ENCODE measurements around the gene SMC3.
"Not testable (repeated sequence)": the region's sequence is repeated elsewhere in the genome, so short reads cannot be mapped to it uniquely, and the experiment has no call there.

The SMC3 gene

DNA sequence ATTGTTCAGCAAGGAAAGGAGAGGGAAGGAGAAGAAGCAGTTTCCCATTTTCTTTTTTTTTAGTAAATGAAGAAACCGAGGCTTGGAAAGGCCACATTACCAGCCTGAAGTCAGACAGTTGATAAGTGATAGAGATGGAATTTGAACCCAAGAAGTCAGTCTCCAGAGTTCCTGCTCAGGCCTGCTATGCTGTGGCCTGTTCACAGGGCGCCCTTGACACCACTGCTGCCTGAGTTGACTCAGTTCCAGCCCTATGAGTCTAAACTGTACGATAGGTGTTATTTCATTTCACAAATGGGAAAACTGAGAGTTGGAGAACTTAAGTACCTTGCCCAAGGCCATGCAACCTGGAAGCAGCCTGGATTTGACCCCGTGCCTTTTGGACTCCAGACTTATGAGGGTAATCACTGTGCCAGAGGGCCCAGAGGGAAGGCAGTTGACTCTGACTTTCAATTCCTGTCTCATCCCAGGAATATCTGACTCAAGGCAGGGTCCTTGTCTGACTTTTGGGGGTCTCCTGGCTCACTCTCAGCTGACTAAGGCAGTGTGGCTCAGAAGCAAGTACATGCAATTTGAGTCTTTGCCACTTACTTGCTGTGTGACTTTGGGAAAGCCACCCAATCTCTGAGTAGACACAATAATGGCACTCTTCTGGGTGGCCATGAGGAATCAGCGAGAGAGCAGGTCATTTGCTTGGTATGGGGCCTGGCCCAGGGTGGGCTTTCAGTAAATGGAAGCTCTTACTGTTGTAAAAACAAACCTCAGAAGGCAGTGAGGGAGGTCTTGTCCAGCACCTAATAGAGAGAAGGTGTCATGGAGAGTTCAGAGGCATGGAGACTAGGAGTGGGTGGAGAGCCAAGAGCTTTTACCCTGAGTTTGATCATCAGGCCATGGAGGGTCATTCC lies 58.7 kb downstream of the SMC3 start:
- DNase-seq (ENCODE audit: low spot score) = no peak

DNA sequence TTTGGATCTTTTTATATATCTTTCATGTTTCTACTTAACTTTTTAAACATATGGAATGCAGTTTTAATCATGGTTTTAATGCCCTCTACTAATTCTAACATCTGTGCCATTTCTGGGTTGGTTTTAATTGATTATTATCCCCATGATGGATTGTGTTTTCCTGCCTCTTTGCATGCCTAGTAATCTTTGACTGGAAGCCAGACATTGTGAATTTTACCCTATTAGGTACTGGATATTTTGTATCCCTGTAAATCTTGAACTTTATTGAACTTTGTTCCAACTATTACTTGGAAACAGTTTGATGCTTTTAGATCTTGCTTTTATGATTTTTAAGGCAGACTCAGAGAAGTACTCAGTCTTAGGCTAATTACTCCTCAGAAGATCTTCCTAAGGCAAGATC lies 60.7 kb downstream of the SMC3 start:
- no peak for DNase-seq (ENCODE audit: low spot score)

DNA sequence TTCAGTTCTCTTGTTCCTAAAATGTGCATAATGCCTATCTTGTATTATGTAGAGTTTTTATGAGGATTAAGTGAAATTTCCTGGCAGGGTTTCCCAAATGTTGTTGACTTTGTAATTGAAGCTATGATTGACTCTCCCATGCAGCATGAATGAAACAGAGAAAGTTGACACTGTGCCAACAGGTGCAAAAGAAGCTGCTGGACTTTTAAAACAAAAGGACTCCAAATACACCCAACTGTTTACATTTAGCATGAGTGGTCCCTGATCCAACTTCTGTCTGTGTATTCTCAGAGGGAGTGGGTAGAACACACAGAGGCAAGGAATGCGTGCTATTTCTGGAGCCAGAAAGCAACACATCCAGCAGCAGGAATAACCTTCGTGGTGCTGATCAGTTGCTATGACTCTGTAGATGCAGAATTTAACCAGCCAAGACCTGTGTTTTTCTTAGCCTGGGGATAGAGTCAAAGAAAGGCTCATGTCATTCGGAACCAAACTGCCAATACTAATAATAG lies 62.2 kb downstream of the SMC3 start:
- no peak for DNase-seq (ENCODE audit: low spot score)

DNA sequence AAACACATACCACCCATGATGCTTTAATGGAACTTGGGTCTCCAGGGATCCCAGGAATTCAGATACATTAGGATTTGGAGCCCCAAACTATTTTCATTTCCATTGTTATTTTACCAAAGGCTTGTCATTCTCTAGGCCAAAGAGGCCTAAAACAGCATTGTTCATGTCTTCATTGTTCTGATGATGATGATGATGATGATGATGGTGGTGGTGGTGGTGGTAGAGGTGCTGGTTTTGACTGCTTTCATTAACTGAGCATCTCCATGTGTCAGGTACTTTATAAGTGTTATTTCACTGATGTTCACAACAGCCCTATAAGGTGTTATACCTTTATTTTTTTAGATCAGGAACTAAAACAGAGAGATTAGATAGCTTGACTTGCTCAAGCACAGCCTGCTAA lies 64.4 kb downstream of the SMC3 start:
- no peak for DNase-seq (ENCODE audit: low spot score)

DNA sequence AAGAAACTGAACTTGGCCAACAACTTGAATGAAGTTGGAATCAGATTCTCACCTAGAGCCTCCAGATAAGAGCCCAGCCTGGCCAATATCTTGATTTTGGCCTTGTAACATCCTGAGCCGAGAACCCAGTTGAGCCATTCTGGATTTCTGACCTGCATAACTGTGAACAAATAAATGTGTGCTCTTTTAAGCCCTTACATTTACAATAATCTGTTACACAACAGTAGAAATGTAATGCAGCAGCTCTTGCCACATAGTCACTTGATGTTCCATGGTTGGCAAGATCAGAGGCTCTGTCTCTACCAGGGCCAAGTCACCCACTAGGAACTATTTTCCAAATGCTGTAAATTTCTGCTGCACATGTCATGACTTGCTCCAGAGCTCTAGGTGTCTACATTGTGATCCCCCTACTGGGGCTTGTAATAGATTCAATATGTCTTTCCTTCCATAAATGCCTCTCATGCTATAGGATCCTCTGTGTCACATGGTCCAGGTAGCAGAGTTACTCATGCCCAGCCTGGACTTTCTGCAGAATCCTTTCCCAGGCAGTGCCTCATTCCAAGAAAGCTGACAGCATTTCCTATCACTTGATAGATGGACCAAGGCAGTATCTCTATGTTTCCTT lies 65.2 kb downstream of the SMC3 start:
- no peak for DNase-seq (ENCODE audit: low spot score)

DNA sequence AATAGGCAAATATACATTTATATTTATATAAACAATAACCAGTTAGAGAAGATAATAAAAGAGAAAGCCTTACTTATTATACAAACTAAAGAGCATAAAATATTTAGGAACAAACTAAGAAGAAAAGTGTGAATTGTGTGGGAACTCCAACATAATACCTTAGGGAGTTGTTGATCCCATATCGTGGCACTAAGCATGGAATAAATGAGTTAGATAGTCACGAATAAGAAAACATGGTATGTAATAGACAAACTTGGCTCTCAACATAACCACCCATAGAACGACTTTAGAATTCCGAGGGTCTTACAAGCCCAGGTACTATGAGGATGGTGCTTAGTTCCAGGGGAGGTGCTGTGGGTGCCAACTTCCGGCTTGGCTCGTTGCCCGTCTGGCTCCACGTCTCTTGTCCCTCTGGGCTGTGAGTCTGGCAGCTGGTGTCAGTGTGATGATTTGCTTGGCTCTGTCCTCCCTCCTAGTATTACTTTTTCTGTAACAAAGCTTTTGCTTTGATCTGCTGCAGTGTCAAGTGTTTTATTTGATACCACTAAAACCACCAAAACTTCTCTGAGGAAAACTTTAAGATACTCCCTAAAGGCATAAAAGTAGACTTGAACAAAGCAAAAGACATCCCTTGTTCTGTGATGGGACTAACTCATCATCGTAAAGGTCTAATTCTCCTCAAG lies 67.2 kb downstream of the SMC3 start:
- no peak for DNase-seq (ENCODE audit: low spot score)

DNA sequence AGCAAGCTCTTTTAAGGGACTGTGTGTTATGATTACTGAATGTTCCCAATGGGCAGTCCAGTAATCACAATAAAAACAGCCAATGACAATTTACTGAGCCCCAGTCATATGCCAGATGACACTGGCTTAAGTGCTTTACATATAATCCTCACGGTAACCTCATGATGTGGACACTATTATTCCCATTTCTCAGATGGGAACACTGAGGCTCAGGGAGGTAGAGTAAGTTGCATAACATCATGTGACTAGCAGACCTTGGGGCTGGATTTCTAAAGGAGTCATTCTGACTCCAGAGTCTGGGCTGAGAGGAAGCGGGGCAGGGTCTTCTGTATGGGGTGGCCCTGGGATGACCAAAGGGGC lies 69.1 kb downstream of the SMC3 start:
- DNase-seq (ENCODE audit: low spot score) = no peak

DNA sequence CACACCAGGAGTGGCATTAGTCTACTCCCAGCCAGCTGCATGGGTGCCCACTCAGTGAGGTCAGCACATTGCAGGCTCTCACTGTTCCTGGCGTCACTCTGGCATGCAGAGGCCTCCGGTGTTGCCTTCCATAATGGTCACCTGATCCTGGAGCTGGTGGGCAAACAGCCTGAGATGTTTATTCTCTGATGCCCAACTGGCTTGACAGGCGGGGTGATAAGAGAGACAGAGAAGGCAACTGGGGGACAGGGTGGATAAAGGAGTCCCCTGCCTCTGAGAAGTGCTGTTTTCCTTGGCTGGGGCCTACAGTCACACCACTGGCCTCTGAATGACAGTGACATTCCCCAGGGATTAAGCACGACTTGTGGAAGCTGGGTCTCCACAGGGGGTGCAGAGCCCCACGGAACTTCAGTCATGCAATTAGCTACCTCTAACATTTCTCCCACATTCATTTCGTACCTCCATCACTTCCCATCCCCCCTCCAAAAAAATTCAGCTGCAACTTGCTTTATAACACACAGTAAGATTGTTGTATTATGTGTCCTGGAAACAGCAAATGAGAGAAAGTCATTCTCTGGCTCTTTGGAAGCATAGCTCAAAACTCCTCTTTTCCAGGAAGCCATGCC lies 69.5 kb downstream of the SMC3 start:
- no peak for DNase-seq (ENCODE audit: low spot score)

DNA sequence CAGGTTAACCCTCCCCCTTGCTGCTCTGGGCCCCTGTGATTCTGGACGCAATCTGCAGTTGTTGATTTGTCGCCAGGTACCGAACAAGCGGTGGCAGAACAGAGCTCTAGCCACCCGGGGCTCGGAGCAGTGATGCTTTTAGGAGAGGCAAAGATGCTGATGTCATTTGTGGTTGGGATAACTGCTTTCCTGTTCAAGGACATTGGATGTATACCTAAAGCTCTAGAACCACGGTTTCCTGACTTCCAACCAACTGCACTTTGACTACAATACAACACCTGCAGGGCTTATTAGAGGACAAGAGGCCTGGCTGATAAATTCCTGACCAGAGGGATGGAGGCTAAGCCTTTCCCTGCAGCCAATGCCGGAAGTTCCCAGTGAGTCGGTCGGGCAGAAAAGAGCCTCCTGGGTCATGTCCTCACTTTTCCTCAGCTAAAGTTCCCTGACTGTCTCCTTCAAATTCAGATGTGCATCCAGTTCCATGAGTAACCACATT lies 70.1 kb downstream of the SMC3 start:
- no peak for DNase-seq (ENCODE audit: low spot score)

DNA sequence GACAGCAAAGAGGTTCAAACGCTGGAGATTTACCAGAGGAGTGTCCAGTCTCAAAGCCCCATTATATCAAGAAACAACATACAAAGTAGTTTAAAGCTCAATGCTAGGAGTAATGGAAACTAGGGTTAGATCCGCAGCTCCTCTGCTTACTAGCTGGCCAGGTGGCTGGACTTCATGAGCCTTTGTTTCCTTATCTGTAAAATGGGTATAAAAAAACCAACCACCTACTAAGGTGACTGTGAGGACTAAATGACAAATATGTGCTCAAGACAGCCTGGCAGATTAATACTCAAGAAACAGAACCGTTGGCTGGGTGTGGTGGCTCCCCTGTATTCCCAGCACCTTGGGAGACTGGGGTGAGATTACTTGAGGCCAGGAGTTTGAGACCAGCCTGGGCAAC lies 70.8 kb downstream of the SMC3 start:
- no peak for DNase-seq (ENCODE audit: low spot score)

DNA sequence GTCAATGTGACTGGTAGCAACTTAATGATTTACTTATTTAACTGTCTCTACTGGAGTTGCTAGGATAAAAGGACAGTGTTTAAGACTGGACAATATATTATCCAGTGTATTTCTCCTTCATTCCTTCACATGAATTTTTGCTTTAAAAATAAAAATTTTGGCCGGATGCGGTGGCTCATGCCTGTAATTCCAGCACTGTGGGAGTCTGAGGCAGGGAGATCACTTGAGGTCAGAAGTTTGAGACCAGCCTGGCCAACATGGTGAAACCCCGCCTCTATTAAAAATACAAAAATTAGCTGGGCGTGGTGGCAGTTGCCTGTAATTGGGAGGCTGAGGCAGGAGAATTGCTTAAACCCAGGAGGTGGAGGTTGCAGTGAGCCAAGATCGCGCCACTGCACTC lies 71.6 kb downstream of the SMC3 start:
- DNase-seq (ENCODE audit: low spot score) = not testable (repeated sequence)

DNA sequence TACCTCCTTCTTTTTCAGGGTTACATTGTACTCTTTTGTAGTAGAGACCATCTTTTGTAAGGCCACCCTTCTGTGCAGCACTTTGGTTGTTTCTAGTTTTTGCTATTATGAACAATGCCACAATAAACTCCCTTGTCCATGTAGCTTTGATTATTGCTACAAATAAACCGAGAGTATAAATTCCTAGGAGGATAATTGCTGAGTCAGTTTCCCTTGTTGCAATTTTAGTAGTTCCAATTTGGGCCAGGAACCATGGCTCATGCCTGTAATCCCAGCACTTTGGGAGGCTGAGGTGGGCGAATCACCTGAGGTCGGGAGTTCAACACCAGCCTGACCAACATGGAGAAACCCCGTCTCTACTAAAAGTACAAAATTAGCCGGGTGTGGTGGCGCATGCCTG lies 72.4 kb downstream of the SMC3 start:
- not testable (repeated sequence) for DNase-seq (ENCODE audit: low spot score)

DNA sequence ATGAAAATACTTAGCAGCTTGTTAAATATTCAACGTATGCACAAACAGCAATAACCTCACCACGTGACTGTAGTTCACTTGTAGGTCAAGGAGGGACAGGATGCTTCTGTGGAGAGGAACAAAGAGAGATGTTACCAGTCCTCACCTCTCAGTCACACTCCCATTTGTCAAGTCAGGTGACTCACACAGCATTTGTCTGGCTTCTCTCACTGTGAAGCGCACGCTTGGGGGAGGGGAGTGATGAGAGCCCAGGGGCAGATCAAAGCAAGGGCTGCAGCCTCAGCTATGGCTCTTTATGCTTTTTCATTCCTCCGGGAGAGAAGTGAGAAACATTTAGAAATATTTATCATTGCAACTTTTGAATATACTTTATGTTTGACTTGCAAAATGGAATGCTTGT lies 73.8 kb downstream of the SMC3 start:
- no peak for DNase-seq (ENCODE audit: low spot score)

DNA sequence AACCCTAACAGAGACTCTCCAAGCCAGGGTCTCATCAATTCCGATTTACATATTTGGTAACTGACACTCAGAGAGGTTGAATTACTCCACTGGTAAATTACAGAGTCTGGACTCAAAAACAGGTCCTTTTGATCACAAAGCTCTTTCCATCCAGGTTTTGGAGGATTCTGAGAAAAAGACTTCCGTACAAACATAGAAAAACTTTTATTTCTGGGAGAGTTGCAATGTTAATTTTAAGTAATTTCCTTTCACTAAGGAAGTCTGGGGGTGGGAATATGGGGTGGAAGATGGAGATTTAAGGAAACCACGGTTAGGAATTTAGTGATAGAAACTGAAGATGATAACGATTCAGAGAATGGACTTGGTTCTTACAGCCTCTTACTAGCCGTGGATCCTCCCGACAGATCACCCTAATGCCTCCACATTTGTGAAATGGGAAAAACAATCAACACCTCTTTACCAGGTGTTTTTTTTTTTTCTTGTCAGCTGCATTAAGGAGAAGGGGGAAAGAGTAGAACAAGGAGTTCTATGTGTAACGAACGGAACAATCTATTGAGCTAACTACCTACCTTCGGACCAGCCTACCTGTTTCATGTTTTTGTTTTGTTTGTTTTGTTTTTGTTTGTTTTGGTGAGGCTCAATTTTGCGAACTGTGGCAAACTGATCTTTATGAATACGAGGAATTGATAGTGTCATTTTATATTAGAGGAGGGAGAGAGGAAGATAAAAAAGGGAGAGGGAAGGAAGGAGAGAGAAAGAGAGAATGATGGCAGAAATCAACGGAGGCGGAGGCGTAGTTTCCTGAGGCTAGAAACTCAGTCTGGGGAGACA lies 74.9 kb downstream of the SMC3 start:
- DNase-seq (ENCODE audit: low spot score) = no peak

DNA sequence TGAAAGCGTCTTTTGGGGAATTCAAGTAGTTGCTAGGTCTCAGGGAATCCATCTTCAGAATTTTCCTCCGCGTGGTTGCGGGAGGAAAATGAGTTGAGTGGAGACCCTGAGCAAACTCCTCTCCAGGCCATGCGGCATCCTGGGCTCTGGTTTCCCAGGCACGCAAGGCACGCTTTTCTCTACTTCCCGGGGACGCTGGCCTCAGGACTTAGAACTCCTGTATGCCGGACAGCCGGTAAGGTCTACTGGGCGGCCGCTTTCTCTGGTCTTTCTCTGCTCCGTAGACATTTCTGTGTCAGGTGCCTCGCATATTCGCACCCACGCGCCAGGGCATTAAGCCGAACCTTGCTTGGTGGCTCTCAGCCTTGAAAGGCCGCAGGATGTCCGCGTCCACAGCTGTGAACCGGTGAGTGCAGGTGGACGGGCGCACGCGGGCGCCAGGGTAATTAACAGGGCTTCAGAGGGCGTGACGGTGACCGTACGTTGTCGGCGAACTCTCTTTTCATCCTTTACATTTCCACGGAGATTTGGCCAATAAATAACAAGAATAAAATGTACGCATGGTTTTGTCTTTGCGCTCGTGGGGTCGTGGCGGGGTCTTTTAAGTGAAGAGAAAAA lies 75.6 kb downstream of the SMC3 start:
- DNase-seq (ENCODE audit: low spot score) = no peak

DNA sequence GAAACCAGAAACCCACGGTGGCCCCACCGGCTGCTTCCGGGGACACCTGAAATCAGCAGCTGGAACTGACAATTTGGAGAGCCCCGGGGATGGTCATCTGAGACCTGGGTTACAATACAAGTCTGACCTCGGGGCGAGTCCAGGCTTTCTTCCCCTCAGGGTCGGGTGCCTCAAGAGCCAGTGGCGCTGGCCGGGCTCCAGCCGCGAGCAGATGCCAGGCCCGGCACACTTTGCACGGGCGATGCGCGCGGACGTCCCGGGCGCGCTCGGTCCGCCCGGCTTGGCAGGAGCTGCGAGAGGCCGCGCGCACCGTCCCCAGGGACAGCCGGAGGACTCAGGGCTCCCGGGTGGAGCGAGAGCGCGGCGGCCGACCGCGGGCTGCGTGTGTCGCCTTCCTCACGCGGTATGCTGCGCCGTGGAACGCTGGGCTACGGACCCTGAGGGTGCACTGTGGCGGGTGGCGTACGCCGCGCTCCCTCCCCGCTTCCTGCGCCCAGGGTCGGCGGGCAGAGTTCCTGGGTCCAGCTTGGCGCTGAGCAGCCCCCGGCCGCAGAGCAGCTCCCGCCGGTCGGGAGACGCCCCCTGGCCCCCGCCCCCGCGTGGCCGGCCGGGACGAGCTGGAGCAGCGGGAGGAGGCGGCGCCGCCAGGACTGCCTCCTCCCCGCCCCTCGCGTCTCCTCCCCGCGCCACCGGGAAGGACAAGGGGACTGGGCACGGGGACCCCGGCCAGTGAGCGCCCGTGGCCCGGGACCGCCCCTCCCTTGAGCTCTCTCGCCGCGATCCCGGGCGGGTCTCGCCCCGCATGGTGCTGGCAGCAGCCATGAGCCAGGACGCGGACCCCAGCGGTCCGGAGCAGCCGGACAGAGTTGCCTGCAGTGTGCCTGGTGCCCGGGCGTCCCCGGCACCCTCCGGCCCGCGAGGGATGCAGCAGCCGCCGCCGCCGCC lies 76.4 kb downstream of the SMC3 start, which contains the start of gene RBM20:
Gene RBM20, plus strand, starts transcription at position 684 of the 945 bp plus-strand sequence. Its CDS starts 119 bp downstream, at position 803.
- peak; percentile 30 for DNase-seq (ENCODE audit: low spot score)

DNA sequence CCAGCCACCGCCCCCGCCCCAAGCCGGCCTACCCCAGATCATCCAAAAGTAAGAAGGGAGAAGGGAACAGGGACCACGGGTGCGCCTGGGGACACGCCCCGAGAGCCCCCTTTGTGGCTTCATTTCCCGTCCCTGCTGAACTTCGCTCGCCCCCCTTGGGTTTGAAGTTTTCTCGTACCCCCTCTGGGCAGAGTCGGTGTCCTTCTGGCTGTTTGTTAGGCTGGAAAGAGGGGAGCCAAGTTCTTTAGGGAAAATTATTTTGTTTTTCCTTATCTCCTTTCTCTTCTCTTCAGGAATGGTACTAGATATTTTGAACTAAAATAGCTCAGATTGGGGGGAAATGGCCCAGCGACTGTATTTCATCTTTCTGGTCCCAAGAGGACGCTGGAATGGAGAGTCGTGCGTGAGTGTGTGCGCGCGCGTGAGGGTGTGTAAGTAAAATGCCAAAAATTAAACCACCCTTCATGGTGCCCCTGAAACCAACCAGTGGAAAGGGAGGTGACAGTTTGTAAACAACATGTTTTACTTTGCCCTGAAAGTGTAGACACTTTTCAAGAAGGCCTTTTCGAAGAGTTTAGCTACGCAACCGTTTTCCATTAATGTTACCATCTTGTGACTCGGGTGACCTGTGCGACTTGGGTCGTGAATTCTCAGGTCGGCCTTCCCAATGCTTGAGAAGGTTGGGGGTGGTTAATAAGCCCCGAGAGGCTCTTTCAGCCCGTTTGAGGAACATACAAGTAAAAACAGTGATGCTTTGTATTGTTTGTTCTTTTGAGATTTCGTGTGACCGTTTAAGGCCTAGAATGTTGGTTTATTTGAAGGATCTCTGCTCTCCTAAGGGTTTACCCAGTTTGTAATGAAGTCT lies 77.3 kb downstream of the SMC3 start:
- DNase-seq (ENCODE audit: low spot score) = no peak

DNA sequence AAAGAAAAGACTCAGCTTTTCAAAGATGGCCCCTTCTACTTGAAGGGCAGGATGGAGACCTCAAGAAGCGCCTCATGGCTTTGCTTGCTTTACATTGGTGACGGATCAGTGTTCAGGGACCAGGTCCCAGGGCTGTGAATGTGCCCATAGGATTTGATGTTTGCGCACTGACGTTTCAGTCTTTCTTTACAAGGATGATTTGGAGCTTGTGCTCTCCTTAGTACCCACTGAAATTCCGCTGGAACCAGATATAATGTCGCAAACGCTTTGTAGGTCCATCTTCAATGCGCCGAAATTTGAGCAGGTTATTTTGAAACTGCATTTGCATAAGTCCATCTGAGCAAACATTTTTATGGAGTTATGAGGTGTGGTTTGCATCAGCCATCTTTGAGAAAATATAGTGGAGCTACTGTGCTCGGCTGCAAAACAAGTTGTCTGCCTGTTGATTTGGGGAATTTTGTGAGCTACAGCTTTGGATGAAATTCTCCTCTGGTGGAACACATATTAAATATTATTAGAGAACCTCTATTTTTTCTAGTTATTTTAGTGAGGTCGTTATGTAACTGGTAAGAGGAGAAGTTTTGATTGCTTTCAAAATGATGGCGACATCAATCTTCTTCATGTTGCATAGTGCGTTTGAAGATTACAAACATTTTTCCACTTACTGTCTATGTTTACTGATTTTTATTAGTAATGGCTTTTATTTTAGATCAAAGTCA lies 79.1 kb downstream of the SMC3 start:
- no peak for DNase-seq (ENCODE audit: low spot score)

All from germinal center (tissue), 1 donor.